NK-92 (cell line): Measurements from ENCODE around the gene PTGES2.
"Not testable (repeated sequence)": the region's sequence is repeated elsewhere in the genome, so short reads cannot be mapped to it uniquely, and the experiment has no call there.

Experiments used
- DNase-seq: peaks from one replicate; lab custom pipeline; 2025; ENCODE audit not compliant: unreplicated experiment; lab: John Stamatoyannopoulos, UW

PTGES2 gene

GRCh38 chr9:128139621-128140020 is 12.1 kb upstream of the PTGES2 start:
- no peak for DNase-seq

GRCh38 chr9:128138001-128138400 is 10.5 kb upstream of the PTGES2 start:
- no peak for DNase-seq

- DNase-seq: no peak
Measured at GRCh38 chr9:128136816-128137793, 9.6 kb upstream of the PTGES2 start.

- DNase-seq: not testable (repeated sequence)
Measured at GRCh38 chr9:128135561-128135960, 8.0 kb upstream of the PTGES2 start.

- not testable (repeated sequence) for DNase-seq
Measured at GRCh38 chr9:128132139-128132538, 4.6 kb upstream of the PTGES2 start.

- not testable (repeated sequence) for DNase-seq
Measured at GRCh38 chr9:128131346-128131745, 3.8 kb upstream of the PTGES2 start.

GRCh38 chr9:128130651-128131050 is 3.1 kb upstream of the PTGES2 start:
- not testable (repeated sequence) for DNase-seq

GRCh38 chr9:128129976-128130590 is 2.6 kb upstream of the PTGES2 start:
- not testable (repeated sequence) for DNase-seq

GRCh38 chr9:128128836-128129590 is 1.5 kb upstream of the PTGES2 start:
- DNase-seq: no peak

- DNase-seq: no peak
Measured at GRCh38 chr9:128127990-128128835, 684 bp upstream of the PTGES2 start.

- DNase-seq: no peak
Measured at GRCh38 chr9:128125580-128126354, 1.8 kb downstream of the PTGES2 start.

- no peak for DNase-seq
Measured at GRCh38 chr9:128124873-128125579, 2.5 kb downstream of the PTGES2 start.

- DNase-seq: no peak
Measured at GRCh38 chr9:128124451-128124850, 3.1 kb downstream of the PTGES2 start.

- DNase-seq: no peak
Measured at GRCh38 chr9:128123451-128124080, 4.0 kb downstream of the PTGES2 start.

- no peak for DNase-seq
Measured at GRCh38 chr9:128122809-128123175, 4.7 kb downstream of the PTGES2 start.

GRCh38 chr9:128121924-128122808 is 5.4 kb downstream of the PTGES2 start:
- DNase-seq: no peak

- DNase-seq: no peak
Measured at GRCh38 chr9:128121466-128121810, 6.1 kb downstream of the PTGES2 start.
